Measurements from ENCODE around the gene RAVER1. TPM values are rescaled to one million over a fixed set of nuclear protein-coding genes. Genes with fewer than 3 reads are reported as not detected.
A peak's percentile ranks its signal among the peaks of the same experiment; 100 is the strongest.

Gene RAVER1
- total and polyA plus RNA-seq, 2 donors (not counting 1 experiment from before 2014, with no cell fraction given), result 2.3 to 5.6 TPM

DNA sequence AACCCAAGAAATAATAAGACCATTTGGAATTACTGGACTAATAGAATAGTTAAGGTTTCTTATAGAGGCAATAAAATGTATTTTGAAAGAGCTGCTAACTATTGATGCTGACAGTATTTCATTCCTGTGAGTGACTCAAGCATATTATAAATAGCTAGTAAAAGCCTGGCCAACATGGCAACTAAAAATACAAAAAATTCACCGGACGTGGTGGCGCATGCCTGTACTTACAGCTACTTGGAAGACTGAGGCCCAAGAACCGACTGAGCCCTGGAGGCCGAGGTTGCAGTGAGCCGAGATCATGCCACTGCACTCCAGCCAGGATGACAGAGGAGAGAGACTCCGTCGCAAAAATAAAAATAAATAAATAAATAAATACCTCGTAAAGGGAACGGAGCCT, 11.5 kb upstream of the RAVER1 start:
- peak in 1 of 2 donors; percentile 10 for DNase-seq (ENCODE audit: low read depth in 2 of 2)
- peaks cover 2% of the 10 kb centered on the region for H3K4me1 ChIP-seq (ENCODE audit: control insufficient read depth, extremely low read depth, insufficient read depth, low read length)

DNA sequence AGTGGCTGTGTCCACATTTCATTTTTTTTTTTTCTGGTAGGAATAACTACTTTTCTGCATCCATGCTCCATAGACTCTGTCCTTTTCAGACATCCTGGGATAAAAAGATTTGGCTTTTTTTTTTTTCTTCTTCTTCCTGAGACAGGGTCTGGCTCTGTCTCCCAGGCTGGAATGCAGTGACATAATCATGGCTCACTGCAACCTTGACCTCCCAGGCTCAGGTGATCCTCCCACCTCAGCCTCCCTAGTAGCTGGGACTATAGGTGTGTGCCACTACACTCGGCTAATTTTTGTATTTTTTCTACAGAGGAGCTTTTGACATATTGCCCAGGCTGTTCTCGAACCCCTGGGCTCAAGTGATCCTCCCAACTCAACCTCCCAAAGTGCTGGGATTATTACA, 10.2 kb upstream of the RAVER1 start:
- Histone ChIP-seq H3K36me3 (ENCODE audit: control insufficient read depth, insufficient read depth, low read length) (no peaks in the 10 kb centered on the region), H3K27me3 (ENCODE audit: control insufficient read depth, insufficient read depth, low read length) (no peaks in the 10 kb centered on the region), H3K9ac (ENCODE audit: insufficient read depth, low read length) (no peak overlapping the region), H2AFZ (ENCODE audit: low read length) (no peak overlapping the region), H4K20me1 (ENCODE audit: control insufficient read depth, extremely low read depth, insufficient read depth, low read length) (no peaks in the 10 kb centered on the region), H3K79me2 (ENCODE audit: control insufficient read depth, insufficient read depth, low read length) (no peaks in the 10 kb centered on the region), H3K4me1 (ENCODE audit: control insufficient read depth, extremely low read depth, insufficient read depth, low read length) (peaks cover 2% of the 10 kb centered on the region), H3K4me3 (replicated peaks in 1 of 4; ENCODE audit: control extremely low read depth in 1 of 4, insufficient read depth in 1 of 4, low read depth in 3 of 4, low read length in 4 of 4) (no peak overlapping the region), H3K4me2 (ENCODE audit: extremely low read depth, insufficient read depth, low read length) (no peak overlapping the region), H3K27ac (ENCODE audit: insufficient read depth, low read length) (no peak overlapping the region), H3K9me3 (ENCODE audit: control insufficient read depth, insufficient read depth, low read depth, low read length) (no peaks in the 10 kb centered on the region)
- DNase-seq (ENCODE audit: low read depth in 2 of 2), result no peak
- TF ChIP-seq EZH2 (IDR thresholded peaks at IDR 0.05; ENCODE audit: low read length, missing control alignments), result no peak
- TF ChIP-seq, protein P1, sequence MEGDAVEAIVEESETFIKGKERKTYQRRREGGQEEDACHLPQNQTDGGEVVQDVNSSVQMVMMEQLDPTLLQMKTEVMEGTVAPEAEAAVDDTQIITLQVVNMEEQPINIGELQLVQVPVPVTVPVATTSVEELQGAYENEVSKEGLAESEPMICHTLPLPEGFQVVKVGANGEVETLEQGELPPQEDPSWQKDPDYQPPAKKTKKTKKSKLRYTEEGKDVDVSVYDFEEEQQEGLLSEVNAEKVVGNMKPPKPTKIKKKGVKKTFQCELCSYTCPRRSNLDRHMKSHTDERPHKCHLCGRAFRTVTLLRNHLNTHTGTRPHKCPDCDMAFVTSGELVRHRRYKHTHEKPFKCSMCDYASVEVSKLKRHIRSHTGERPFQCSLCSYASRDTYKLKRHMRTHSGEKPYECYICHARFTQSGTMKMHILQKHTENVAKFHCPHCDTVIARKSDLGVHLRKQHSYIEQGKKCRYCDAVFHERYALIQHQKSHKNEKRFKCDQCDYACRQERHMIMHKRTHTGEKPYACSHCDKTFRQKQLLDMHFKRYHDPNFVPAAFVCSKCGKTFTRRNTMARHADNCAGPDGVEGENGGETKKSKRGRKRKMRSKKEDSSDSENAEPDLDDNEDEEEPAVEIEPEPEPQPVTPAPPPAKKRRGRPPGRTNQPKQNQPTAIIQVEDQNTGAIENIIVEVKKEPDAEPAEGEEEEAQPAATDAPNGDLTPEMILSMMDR (conservative IDR thresholded peaks at IDR 0.05 in 1 of 2, IDR thresholded peaks at IDR 0.05 in 1 of 2; ENCODE audit: low read depth in 1 of 2, low read length in 2 of 2), result no peak

More for the DNA sequence above, 11.5 kb upstream of the RAVER1 start:
- no peak overlapping the region for H2AFZ ChIP-seq (ENCODE audit: low read length)
- no peak overlapping the region for H3K27ac ChIP-seq (ENCODE audit: insufficient read depth, low read length)
- H4K20me1 ChIP-seq (ENCODE audit: control insufficient read depth, extremely low read depth, insufficient read depth, low read length), result no peaks in the 10 kb centered on the region
- TF ChIP-seq EZH2 (IDR thresholded peaks at IDR 0.05; ENCODE audit: low read length, missing control alignments), result no peak
- TF ChIP-seq, protein P1 (conservative IDR thresholded peaks at IDR 0.05 in 1 of 2, IDR thresholded peaks at IDR 0.05 in 1 of 2; ENCODE audit: low read depth in 1 of 2, low read length in 2 of 2), result no peak
- no peak overlapping the region for H3K4me3 ChIP-seq (replicated peaks in 1 of 4; ENCODE audit: control extremely low read depth in 1 of 4, insufficient read depth in 1 of 4, low read depth in 3 of 4, low read length in 4 of 4)
- H3K79me2 ChIP-seq (ENCODE audit: control insufficient read depth, insufficient read depth, low read length), result no peaks in the 10 kb centered on the region
- H3K9ac ChIP-seq (ENCODE audit: insufficient read depth, low read length), result no peak overlapping the region
- H3K27me3 ChIP-seq (ENCODE audit: control insufficient read depth, insufficient read depth, low read length), result no peaks in the 10 kb centered on the region
- no peak overlapping the region for H3K4me2 ChIP-seq (ENCODE audit: extremely low read depth, insufficient read depth, low read length)
- H3K9me3 ChIP-seq (ENCODE audit: control insufficient read depth, insufficient read depth, low read depth, low read length), result no peaks in the 10 kb centered on the region
- H3K36me3 ChIP-seq (ENCODE audit: control insufficient read depth, insufficient read depth, low read length), result no peaks in the 10 kb centered on the region

DNA sequence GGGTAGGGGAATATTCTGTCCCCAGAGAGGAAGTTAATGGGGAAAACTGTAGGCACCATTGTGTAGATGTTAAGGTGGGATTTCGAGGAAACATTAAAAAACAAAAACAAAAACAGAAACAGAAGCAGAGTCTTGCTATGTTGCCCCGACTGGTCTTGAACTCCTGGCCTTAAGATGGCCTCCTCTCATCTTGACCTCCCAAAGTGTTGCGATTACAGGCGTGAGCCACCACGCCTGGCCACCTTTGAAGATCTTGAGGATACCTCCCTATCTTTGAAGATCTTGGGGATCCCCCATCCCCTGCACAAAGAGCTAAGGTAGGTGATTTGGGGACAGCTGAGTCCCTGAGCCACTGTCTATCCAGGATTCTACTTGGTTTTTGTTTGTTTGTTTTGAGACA, 6.6 kb upstream of the RAVER1 start:
- Histone ChIP-seq H3K4me3 (replicated peaks in 1 of 4; ENCODE audit: control extremely low read depth in 1 of 4, insufficient read depth in 1 of 4, low read depth in 3 of 4, low read length in 4 of 4) (no peak overlapping the region), H4K20me1 (ENCODE audit: control insufficient read depth, extremely low read depth, insufficient read depth, low read length) (no peaks in the 10 kb centered on the region), H3K27me3 (ENCODE audit: control insufficient read depth, insufficient read depth, low read length) (no peaks in the 10 kb centered on the region), H3K9ac (ENCODE audit: insufficient read depth, low read length) (no peak overlapping the region), H2AFZ (ENCODE audit: low read length) (no peak overlapping the region), H3K36me3 (ENCODE audit: control insufficient read depth, insufficient read depth, low read length) (no peaks in the 10 kb centered on the region), H3K79me2 (ENCODE audit: control insufficient read depth, insufficient read depth, low read length) (no peaks in the 10 kb centered on the region), H3K4me1 (ENCODE audit: control insufficient read depth, extremely low read depth, insufficient read depth, low read length) (peaks cover 2% of the 10 kb centered on the region), H3K4me2 (ENCODE audit: extremely low read depth, insufficient read depth, low read length) (no peak overlapping the region), H3K27ac (ENCODE audit: insufficient read depth, low read length) (no peak overlapping the region), H3K9me3 (ENCODE audit: control insufficient read depth, insufficient read depth, low read depth, low read length) (no peaks in the 10 kb centered on the region)
- no peak for TF ChIP-seq EZH2 (IDR thresholded peaks at IDR 0.05; ENCODE audit: low read length, missing control alignments)
- TF ChIP-seq, protein P1 (conservative IDR thresholded peaks at IDR 0.05 in 1 of 2, IDR thresholded peaks at IDR 0.05 in 1 of 2; ENCODE audit: low read depth in 1 of 2, low read length in 2 of 2), result no peak
- no peak for DNase-seq (ENCODE audit: low read depth in 2 of 2)
